ENCODE measurements around the gene OSBPL7.

OSBPL7 gene

GRCh38 chr17:47823519-47823918 lies 1.9 kb upstream of the OSBPL7 start:
- DNase-seq (ENCODE audit: low read depth): no peak

GRCh38 chr17:47822785-47823184 lies 1.2 kb upstream of the OSBPL7 start:
- DNase-seq (ENCODE audit: low read depth): no peak

GRCh38 chr17:47821031-47821423 lies 567 bp downstream of the OSBPL7 start:
- no peak for DNase-seq (ENCODE audit: low read depth)

DNA sequence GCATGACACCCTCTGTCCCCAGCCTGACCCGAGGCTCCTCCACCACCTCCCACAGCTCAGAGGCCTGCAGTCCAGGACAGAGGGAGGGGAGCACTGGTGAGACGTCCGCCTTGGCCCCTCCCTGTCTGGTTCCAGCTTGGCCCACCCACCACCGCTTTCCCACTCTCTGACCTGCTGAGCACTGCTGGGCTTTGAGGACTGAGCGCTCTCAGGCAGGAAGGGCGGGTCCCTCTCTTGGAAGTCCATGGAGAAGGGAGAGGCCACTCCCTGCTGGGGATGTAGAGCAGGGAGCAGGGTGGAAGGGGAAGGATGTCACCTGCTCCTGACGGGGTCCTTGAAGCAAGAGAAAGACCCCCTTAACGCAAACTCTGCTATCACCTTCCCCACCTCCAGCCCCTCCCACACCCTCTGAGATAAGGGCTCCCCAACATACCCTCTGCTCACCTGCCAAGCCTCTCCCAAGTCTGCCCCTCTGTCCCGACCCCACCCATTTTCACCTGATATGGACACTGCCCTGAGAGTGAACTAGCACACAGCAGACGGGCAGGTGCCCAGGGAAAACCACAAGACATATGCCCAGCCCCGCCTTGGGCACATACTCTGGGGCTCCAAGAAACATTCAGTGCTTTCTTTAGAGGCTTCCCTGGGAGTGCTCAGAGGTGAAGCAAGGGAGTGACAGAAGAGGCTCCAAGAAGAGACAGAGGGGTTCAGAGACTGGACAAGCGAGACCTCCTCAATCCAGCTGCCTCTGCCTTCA lies 1.4 kb downstream of the OSBPL7 start:
- no peak for DNase-seq (ENCODE audit: low read depth)

DNA sequence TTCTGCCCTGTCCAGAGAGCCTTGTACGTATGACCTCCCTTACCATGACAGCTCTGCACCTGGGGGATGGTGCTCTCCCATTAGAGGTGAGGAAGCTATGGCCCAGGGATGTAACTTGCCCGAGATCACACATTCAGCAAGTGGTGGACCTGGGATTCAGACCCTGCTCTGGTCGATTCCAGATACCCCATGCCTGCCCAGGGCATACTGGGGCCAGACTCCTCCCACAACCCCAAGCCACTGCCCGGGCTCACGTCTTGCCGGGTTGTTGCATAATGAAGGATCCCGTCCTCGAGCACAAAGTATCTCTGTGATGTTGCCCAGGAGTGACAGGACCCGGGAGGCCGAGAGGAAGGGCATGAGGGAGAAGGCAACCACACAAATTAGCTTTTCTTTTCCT lies 2.1 kb downstream of the OSBPL7 start:
- DNase-seq (ENCODE audit: low read depth): no peak

DNA sequence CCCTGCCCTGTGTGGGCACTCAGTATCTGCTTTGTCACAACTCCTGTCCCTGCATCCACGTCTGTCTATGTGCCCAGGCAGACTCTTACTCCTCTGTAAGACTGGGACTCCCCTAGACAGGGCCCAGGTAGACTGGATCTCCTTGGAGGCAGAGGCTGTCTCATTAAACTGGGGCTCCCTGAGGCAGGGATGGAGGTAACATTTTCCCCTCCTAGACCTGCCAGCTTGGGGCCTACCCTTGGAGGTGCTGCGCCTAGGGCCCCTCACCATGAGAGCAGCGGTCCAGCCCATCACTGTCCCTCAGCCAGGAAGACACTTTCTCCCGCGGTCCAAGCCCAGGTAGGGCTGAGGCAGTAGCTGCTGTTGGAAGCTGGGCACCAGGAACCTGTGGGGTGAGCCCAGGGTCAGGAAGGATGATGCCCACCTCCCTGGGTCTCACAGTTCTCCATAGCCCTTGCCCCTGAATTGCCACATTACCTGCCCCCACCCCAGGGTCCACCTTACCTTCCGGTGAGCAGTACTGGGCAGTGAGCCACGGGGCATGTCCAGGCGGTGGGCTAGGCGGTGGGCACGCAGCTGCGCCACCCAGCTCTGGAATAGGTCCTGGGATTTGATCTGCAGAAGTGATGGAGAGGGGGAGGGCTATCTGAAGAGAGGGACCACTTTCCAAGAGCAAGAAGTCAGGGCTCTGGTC lies 3.4 kb downstream of the OSBPL7 start:
- DNase-seq (ENCODE audit: low read depth): no peak

GRCh38 chr17:47816947-47817346 lies 4.6 kb downstream of the OSBPL7 start:
- DNase-seq (ENCODE audit: low read depth): no peak

GRCh38 chr17:47816111-47816735 lies 5.4 kb downstream of the OSBPL7 start:
- DNase-seq (ENCODE audit: low read depth): no peak

DNA sequence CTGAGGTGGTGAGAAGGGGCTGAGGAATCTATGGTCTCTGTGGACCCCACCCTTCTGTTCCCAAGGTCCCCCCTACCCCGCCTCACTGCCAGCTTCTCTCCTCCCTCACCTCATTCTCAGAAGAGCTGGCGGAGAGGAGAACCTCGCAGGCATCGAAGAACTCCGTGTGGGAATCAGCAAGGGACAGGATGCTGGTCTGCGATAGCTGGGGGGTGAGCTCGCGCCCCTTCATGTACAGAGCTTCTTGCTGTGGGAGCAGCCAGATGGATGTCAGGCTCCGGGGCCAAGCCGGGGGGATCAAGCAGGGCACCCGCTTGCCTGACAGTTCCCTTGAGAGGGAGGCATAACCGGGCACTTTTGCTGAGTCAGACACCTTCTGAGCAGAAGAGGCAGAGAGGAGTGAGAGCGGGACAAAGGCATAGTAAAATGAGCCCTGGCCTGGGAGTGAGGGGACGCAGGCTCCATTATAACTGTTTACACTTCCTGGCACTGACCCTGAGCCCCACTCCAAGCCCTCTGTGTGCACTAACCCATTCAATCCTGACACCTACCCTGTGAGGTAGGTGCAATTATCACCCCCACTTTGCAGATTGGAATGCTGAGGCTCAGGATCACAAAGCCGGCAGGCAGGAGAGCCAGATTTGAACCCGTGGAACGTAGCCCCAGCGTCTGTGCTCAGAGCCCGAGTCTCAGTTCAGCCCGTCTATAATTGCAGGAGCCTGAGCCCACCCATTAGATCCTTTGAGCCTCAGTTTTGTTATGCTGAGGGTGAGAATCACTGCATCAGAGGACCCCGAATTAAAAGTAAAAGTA lies 6.3 kb downstream of the OSBPL7 start:
- DNase-seq (ENCODE audit: low read depth): no peak

- DNase-seq (ENCODE audit: low read depth): no peak
Measured at GRCh38 chr17:47813512-47814031, 8.0 kb downstream of the OSBPL7 start.

DNA sequence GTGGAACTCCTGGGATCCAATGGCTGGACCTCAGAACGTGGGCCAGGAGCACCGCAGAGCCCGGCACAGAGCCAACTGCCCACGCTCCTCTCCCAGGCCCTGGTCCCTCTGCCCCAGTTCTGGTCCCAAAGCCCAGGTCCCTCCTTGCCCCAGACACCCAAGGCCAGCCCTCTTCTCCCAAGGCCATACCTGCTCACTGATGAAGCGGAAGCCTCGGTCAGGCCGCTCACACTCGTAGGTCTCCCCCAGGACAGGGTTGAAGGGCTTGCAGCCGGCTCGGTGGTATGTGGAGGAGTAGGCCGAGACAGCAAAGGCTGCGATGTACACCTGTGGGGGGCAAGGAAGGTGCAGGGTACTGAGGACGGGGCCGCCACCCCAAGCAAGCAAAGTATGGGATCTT lies 8.5 kb downstream of the OSBPL7 start:
- no peak for DNase-seq (ENCODE audit: low read depth)

GRCh38 chr17:47812146-47812920 lies 9.3 kb downstream of the OSBPL7 start:
- DNase-seq (ENCODE audit: low read depth): no peak

DNA sequence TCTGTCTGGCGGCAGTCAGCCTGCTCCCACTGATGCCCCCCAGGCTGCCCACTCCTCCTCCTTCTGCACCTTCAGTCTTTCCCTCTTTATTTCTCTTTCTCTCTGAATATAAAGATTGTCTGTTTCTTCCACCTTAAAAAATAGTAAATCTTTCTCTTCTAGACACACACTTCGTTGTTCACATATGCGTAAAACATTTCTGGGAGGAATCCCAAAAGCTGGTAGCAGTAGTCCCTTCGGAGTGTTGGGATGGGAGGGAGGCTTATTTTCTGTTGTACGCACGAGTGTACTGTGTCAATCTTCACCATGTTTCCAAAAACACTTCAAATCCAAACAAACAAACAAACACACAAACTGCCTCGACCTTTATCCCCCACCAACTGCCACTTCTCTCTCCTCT lies 9.9 kb downstream of the OSBPL7 start:
- DNase-seq (ENCODE audit: low read depth): no peak

DNA sequence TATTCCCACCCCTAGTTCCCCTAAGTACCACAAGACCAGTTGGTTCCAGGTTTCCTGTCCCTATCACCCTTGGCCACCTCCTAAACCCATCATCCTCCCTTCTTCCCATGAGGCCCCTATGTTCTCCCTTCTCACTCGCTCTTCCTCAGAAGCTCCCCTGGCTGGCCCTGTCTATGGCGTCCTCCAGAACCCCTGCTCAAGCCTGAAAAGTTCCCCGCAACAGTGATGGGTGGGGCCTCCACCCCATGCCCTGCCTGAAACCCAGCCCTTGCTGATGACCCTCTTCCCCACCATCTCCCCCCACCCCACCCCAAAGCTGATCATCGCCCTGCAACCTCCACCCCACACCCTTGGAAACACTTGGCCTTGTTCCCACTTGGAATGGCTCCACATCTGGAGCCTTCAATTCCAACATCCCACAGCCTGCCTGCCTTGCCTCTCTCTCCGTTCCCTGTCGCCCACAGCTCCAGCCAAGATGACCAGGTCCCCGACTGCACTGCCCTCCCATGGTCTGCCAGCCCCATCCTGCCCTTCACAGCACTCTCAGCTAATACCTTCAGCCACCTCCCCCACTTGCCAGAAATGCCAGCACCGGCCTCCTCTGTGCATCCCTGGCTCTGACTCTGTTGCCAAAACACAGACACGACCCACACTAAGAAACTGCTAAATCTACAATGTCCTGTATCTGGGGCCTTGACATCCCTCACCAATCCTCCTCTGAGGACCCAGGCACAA lies 10.5 kb downstream of the OSBPL7 start:
- no peak for DNase-seq (ENCODE audit: low read depth)

- DNase-seq (ENCODE audit: low read depth): no peak
Measured at GRCh38 chr17:47810200-47810821, 11.3 kb downstream of the OSBPL7 start.

- no peak for DNase-seq (ENCODE audit: low read depth)
Measured at GRCh38 chr17:47808830-47809480, 12.6 kb downstream of the OSBPL7 start.

DNA sequence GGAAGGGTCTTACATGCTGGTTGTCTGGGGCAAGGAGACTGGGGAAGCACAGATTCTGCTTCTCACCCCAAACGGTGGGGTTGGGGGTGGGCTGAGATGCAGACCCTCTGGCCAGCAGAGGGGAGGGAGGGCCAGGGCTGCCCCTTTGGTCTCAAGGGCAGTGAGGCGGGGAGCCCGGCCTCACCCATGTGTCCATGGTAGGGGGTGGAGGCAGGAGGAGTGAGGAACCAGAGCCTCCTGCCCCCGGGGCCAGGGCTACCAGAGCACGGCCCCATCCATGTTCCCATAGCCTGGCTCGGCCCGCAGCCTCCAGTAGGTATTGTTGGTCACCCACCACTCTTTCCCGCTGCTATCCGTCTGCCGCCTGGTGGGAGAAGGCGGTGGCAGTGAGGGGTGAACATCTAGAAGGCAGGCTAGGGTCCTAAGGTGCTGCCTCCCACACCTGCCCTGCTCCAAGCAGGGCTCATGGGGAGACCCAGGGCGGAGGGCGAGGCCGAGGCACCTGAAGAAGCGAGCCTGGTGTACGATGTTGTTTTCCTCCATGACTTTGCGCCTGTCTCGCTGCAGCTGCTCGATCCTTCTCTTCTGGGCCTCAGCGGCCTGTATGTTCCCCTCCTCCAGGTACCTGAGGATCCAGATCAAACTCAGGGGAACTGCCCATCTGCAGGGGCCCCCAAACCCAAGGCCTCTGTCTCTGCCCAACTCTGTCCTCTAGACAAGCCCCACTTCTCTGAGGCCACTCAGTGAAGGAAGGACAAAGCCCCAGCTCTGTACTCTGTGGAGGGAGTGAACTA lies 13.4 kb downstream of the OSBPL7 start:
- DNase-seq (ENCODE audit: low read depth): no peak

- DNase-seq (ENCODE audit: low read depth): no peak
Measured at GRCh38 chr17:47807421-47807820, 14.2 kb downstream of the OSBPL7 start.

DNA sequence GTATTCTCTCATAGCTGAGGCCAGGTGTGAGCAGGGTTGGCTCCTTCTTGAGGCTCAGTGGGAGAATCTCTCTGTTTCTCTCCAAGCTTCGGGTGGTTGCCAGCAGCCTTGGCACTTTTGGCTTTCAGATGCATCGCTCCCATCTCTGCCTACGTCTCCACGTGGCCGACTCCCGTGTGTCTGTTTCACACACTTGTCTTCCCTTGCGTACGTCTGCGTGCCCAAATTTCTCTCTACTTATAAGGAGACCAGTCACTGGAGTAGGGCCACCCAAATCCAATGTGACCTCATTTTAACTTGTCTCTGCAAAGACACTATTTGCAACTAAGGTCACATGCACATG lies 14.7 kb downstream of the OSBPL7 start:
- no peak for DNase-seq (ENCODE audit: low read depth)

Measured in T follicular helper cell (primary cell).